MV-4-11 (cell line): Measurements from ENCODE around the gene ATP7B.
A peak's percentile ranks its signal among the peaks of the same experiment; 100 is the strongest.

ENCODE experiments used
- DNase-seq: peaks from one replicate; lab custom pipeline; 2025; lab: John Stamatoyannopoulos, UW

The ATP7B gene

GRCh38 chr13:51950722-51951121, 60.5 kb downstream of the ATP7B start:
- no peak for DNase-seq

DNA sequence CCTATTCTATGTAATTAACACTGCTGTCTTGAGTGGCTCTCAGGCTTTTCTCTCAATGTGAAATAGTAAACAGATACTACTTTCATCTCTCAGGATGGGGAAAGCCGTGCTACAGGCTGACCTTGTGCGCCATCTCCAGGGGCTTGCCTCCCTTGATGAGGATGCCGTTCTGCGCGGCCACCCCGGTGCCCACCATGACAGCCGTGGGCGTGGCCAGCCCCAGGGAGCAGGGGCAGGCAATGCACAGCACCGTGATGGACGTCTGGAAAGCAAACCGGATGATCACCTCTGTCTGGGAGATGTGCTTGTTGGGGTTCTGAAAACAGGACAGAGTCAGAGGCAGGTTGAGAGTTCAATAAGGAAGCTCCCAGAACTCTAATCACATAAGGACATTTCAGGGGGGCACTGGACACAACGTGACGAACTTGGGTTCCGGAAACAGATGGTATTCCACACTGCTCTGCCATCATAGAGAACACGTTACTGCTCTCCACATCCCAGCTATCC, 65.0 kb downstream of the ATP7B start:
- DNase-seq: no peak

- peak; percentile 29 for DNase-seq
Measured at GRCh38 chr13:51945149-51945548, 66.1 kb downstream of the ATP7B start.

DNA sequence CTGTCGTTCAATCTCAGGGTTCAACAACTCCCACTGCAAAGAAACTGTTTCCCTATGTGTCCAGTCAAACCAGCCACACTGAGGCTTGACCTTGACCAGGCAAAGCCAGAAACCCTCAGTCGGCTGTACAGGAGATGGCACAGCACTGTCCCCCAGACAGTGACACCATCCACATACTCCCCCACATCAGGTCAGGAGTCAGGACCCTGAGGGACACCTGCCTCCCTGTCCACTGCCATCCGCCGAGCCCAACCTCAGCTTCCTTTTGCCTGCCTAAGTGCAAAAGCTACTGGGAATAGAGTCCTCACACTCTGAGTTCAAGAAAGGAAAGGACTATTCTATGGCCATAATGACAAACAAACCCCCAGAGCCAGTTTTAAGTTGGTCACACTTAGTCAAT, 66.8 kb downstream of the ATP7B start:
- DNase-seq: no peak

DNA sequence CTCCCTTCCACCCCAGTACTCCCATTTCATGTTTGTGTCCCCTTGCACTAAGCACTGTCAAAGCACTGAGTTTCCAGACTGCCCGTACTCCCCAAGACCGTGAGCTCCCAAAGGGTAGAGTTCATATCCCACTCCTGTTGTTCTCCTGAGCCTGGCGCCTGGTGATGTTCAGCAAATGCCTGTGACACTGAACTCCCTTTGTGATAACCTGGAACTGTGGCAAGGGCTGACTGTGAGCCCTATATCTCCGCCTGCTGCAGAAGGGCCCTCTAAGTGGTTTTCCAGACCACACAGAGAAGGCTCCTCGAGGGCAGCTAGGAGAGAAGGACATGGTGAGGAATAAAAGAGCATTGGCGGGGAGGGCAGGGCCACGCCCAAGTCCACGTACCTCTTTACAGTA, 67.5 kb downstream of the ATP7B start:
- DNase-seq: no peak

- no peak for DNase-seq
Measured at GRCh38 chr13:51942189-51942588, 69.1 kb downstream of the ATP7B start.

- DNase-seq: no peak
Measured at GRCh38 chr13:51938454-51938853, 72.8 kb downstream of the ATP7B start.

DNA sequence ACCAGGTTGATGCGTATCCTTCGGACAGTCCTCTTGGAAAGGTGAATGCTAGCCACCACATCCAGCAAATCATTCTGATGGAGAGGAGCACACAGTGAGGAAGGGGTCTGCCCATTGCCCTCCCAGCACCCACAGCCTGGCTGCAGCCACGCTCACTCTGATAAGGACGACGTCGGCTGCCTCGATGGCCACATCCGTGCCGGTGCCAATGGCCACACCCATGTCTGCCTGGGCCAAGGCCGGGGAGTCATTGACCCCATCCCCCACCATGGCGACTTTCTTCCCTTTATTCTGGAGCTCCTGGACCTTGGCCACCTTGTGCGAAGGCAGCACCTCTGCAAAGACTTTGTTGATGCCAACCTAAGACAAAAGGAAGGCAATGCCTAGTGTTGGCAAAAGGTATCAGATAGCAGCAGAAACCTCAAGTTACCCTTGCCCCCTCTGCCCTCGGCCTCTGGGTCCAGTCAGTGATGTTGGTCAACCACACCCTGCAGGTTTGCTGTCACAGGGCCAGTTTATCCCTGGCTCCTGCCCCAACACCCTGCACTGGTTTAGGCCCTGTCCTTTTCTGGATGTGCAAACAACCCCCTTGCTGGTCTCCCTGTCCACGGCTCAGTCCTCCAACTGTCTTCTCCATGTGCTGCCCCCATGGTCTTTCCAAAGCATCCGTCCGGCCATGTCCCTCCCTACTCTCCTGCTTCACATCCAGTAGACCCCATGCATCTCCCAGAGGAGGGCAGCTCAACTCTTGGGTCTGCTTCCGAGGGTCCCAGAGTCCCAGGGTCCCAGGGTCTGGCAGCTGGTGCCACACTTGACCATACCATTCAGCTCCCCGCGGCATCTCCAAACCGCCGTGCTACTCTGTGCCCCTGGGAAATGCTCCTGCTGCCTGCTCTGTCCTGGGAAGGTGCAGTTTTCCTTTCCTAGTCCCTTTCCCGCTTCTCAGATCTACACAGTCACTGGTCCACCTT, 73.6 kb downstream of the ATP7B start:
- no peak for DNase-seq

DNA sequence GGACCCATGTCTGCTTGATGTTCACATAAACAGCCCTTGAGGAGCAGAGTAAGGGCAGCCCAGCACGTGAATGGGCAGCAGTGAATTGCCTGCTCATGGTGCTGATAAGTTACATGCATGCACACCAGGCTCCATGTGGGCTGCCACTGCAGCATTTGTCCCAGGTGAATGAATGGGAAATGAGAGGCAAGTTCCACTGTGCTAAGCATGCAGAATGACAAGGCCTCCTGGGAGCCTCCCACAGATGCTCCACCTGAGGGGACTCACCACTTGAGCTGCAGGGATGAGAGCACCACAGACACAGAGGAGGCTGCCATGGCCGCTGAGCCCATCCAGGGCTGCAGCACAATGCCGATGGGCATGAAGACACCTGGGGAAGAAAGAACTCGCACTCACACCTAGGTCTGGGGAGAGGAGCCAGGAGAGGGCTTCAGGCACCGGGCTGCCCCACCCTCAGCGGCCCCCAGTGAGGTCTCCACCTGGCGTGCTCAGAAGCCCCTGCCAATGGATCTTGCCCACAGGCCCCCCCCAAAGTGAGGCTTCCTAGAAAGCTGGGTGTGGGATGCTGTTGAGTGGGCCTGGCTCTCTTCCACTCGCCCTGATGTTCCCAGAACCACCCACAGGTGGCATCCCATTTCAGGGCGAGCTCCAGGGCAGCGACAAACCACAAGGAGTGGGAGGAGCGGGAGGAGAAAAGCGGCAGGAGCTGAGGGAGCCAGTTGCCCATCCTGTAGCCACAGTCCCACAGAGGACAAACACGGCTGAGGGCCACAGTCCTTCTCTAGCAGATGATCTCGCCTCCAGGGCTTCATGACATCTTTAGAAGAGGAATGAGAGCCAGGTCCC, 75.7 kb downstream of the ATP7B start:
- peak; percentile 3 for DNase-seq

GRCh38 chr13:51934461-51935087, 76.7 kb downstream of the ATP7B start:
- DNase-seq: no peak

GRCh38 chr13:51933466-51934058, 77.7 kb downstream of the ATP7B start:
- DNase-seq: no peak

- no peak for DNase-seq
Measured at GRCh38 chr13:51932231-51932630, 79.0 kb downstream of the ATP7B start.

GRCh38 chr13:51931606-51932005, 79.6 kb downstream of the ATP7B start:
- DNase-seq: no peak

DNA sequence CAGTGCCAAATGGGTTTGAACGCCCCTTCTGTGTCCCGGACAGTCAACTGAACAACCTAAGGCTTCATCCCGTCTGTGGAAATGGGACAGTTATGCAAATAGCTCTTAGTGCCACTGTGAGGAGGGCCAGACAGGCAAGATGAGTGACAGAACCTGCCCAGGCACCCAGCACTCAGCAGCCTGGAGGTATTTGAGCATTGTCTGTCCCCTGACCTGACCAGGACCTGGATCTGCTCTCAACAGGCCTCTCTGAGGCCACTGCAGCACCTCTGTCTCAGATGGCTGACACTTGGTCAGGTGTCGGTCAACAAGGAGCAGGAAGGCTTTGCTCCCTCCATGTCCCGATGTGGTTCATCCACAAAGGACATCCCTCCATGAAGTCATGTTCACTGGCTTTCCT, 81.6 kb downstream of the ATP7B start:
- no peak for DNase-seq

DNA sequence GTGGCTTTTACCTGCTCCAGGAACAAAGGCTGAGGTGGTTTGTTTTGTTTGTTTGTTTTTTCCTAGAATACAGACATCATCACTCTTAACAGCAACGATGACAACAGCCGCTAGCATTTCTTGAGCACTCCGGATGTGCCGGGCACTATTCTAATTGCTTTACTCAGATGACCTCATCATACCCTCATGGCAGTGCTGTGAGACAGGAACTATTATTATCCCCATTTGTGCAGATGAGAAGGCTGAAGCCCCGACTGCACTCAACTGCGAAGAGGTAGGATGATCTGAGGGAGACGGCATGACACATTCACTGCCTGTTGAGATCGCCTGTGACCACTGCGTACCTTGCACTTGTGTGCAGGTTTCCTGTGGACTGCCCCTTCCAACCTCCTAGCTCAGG, 83.0 kb downstream of the ATP7B start:
- DNase-seq: no peak

- no peak for DNase-seq
Measured at GRCh38 chr13:51927129-51927528, 84.1 kb downstream of the ATP7B start.

DNA sequence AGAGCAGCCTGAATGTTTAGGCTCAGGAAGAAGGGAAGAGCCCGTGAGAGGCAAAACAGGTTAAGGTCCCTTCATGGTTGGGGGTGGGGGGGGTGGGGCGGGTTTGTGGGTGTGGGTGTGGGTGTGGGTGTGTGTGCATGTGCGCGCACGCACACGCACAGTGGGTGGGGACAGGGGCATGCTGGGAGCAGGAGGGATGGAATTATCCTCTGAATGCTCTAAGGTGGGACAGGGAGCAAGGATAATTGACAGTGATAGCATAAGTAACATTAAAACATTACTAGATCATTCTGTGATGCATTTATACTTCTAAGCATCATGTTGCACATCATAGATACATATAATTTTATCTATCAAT, 84.7 kb downstream of the ATP7B start:
- no peak for DNase-seq

GRCh38 chr13:51925865-51926527, 85.3 kb downstream of the ATP7B start:
- no peak for DNase-seq

DNA sequence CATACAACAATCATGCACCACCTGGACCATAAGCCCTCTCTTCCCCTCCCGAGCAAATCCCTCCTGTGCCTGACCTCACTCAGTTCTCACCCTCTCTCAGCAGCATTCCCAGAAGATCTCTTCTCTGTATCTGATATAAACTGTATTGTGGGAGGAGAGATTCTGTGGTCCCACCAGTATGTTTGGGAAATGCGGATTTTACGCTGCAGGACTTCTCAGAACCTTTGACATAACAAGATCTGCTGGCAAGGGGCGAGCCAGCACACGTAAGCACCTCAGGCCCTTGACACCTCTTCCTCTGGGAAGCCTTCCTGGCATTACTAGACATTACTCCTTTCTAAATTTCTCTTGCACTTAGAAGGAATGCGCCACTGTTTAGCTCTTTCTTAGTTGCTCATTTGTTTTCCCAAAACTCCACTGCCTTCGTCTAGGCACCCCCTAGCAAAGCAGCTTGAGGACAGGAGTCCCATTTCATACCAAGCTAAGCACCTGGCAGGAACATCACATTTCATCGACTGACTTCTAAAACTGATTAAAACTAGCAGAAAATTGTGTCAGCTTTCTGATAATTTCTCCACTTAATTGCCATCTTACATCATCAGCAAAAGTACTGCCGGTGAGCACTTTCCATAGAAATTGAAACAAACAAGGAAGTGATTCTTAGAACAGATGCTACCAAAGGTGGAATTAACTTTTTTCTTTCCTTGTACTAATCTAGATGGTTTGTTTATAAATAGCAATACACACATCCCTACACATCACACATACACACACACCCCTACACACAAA, 86.3 kb downstream of the ATP7B start:
- no peak for DNase-seq

DNA sequence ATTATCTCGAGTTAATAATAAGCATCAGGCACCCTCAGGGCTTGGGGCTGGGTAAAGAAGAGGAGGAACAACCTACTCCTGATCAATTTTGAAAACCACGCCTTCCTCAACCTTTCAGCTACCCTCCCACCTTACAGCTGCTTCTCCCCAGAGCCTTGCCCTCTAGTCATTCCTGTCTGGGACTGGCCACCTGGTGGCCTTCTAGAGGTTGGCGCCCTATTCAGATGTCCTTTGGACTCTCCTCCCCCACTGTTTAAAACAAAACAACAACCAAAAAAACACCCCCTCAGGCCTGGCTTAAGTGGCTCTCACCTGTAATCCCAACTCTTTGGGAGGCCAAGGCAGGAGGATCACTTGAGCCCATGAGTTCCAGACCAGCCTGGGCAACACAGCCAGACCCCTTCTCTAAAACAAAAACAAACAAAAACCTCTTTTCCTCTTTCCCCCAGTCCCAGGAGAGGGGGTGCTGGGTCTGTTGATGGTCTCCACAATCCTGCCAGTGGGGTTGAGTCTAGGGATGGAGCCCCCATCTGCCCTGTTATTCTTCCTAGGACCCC, 87.2 kb downstream of the ATP7B start:
- DNase-seq: no peak
